Stimulated activated CD8-positive, alpha-beta memory T cell treated with anti-CD3 and anti-CD28 coated beads, Interleukin-2, amount 100 ng/mL, for 48 hours (primary cell): ENCODE measurements around the gene GAMT.
"Not testable (repeated sequence)": the region's sequence is repeated elsewhere in the genome, so short reads cannot be mapped to it uniquely, and the experiment has no call there.

Experiments used
- DNase-seq, 2 donors: peaks; one replicate each; pipeline ENCODE4 v3.0.0-alpha.2; 2020; ENCODE audit warnings: low read depth in 2 of 2

GAMT gene

DNA sequence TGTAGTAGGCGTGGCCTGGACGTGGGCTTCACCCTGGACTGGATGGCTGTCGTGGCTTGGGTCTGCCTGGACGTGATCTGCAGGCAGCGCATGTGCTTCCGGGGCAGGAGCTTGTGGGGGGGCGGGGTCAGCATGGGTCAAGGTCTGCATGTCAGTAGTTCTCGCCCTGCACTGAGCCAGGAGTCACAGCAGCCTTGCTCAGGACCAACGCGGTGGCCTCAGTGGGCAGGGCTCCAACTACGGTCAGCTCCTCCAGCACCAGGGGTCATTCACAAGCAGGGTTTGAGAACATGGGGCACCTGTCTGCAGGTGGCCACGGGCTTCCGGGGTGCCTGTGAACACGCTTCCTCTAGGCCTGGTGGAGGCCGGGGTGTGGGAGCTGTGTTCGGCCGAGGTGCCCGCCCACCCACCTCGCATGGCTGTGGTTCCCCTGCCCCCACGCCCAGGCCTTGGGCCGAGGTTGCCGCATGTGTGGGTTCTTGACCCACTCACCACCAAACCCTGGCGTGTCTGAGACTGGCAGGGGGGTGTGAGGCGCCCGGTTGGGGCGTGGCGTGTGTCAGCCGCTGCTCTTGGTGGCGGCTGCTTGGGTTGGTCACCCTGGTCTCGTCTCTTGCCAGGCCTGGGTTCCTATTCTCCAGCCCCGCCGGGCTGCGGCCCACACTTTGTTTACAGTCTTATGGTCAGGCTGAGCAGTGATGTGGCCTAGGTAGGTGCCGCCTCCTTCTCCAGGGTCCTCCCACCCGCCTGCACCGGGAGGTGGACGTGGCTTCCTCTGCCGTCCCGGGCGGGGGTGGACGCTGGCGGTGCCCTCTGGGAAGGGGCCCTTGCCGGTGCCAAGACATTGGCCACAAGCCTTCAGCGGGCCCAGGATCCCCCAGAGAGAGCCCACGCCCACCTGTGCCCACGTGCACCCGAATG is 32.0 kb upstream of the GAMT start:
- no peak for DNase-seq

DNA sequence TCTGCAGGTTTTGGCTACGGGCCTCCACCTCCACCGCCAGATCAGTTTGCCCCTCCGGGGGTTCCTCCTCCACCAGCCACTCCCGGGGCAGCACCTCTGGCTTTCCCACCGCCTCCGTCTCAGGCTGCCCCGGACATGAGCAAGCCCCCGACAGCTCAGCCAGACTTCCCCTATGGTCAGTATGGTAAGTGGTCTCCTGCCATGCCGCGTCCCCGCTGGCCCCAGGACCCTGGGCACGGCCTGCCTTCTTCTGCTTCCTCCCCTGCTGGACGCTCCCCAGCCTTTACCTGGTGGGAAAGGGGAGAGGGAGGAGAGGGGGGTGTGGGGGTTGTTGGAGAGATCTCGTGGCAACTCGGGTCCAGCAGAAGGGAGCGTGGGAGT is 31.2 kb upstream of the GAMT start:
- no peak for DNase-seq

- DNase-seq: no peak
Observed at GRCh38 chr19:1431759-1432506, 30.6 kb upstream of the GAMT start.

DNA sequence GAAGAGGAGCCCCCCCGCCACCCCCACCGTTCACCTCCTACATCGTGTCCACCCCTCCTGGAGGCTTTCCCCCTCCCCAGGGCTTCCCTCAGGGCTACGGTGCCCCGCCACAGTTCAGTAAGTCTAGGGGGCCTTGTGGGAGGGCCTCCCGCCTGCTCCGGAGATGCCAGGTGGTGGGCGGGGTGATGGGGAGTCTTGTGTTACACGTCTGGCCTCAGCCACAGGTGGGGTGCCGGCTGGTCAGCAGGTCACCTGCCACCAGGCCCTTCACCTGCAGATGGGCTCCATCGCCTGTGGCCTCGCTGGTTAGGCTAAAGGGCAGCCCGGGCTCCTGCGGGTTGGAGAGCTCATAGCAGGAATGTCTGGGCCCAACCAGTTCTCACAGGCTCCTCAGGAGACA is 28.9 kb upstream of the GAMT start:
- DNase-seq: no peak

DNA sequence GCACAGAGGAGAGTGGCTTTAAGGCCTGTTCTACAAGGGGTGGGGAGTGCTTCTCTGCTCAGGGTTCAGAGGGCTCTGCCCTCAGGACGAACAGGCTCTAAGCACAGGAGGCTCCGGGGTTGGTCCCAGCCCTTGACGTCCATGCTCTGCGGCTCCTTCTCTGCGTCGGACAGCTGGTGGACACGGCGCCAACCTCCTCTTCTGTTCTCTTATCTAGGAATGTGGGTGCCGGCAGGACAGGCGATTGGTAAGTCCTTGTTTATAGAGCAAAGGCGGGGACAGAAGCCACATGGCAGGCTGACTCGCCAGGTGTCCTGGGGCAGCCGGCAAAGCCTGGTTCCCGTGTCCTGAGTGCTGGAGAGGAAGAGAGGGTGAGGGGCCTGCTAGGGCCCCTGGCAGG is 28.4 kb upstream of the GAMT start:
- no peak for DNase-seq

- DNase-seq: no peak
Observed at GRCh38 chr19:1428738-1429391, 27.5 kb upstream of the GAMT start.

GRCh38 chr19:1427221-1427920 is 26.0 kb upstream of the GAMT start:
- no peak for DNase-seq

DNA sequence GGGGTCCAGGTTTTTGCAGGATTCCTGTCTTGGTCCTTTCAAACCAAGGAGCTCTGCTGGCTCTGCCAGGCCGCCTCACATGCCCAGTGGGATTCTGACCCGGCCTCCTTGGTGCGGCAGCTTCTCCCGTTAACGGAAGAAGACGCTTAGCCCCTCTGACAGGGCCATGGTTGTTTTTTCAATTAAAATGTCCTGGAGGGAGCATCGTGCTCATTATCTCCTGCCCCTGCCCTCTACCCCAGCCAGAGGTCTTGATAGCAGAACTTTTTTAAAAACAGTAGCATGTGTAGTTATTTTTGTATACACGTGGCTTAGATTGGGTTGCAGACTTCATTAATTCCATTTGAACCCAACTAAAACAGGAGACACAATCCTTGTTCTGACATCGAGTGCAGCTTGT is 25.4 kb upstream of the GAMT start:
- no peak for DNase-seq

GRCh38 chr19:1425902-1426301 is 24.6 kb upstream of the GAMT start:
- no peak for DNase-seq

GRCh38 chr19:1425102-1425837 is 23.9 kb upstream of the GAMT start:
- DNase-seq: no peak

GRCh38 chr19:1424192-1424955 is 23.0 kb upstream of the GAMT start:
- no peak for DNase-seq

DNA sequence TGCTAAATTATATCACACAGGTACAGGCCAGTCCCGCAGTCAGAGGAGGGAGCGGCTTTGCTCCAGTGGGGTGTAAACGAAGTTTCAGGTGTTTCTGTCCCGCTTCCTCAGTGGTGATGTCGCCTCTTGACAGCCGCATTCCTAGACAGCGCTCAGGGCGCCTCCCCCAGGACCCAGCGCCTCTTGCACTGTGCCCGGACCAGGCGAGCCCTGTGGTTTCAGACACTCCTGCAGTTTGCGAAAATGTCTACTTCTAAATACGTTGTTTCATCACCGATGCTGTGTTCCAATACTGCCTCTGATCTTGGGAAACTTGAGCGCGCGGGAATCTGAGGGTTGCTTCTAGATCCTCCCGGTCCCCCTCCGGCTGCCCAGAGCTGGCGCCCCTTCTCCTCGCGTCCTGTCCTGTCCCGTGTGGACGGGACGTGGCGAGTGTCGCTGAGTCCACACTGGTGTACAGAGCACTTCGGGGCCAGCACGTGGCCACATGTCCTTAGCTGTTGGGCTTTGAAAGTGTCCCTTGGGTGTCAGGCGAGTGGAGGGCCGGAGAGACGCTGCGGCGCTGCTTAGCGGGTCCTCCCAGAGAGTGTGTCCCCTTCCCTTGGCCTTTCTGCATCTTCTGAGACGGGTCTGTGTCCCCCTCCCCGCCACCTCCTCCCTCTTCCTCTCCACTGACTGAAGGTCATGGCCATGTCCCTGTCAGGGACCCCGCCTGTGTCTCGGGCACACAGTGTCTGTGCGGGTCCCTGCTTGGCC is 22.3 kb upstream of the GAMT start:
- no peak for DNase-seq

- no peak for DNase-seq
Observed at GRCh38 chr19:1422943-1423342, 21.6 kb upstream of the GAMT start.

GRCh38 chr19:1422360-1422759 is 21.0 kb upstream of the GAMT start:
- no peak for DNase-seq

DNA sequence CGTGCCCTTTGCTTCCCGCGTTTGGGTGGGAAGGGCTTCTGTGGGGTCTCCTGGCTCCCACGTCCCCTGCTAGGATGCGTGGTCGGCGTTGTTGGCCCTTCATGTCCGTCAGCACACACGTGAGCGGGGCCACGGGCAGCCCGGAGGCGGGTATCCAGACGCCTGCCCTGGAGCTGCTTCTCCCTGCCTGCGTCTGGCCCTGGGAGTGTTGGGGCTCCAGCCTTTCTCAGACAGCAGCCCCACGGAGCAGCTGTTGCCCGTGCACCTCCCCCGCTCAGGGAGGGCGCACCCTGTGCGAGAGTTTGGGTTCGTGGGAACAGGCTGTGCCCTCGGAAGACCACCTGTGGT is 20.6 kb upstream of the GAMT start:
- no peak for DNase-seq

- no peak for DNase-seq
Observed at GRCh38 chr19:1421218-1421957, 20.0 kb upstream of the GAMT start.

DNA sequence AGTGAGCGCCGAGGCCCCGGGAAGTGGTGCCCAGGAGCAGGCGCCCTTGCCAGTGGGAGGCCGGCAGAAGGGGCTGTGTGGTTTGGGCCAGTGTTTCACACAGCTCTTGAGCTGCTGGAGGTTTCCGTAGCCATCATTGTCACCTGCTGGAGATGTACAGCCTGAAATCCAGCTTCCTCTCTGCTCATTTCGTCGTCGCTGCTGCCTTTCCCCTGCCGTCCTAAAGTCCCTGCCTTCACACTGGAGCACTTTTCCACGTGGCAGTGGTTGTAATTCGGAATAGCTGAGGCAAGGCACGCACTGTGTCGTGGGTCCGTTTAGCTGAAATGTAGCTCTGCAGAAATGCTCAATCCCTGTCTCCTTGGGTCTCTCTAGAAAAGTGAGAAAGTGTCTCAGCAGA is 19.2 kb upstream of the GAMT start:
- DNase-seq: no peak

- DNase-seq: not testable (repeated sequence)
Observed at GRCh38 chr19:1420085-1420484, 18.7 kb upstream of the GAMT start.
